Hematopoietic multipotent progenitor cell treated with erythropoietin and hydrocortisone succinate and interleukin-3 and kit ligand, for 17 days (in vitro differentiated cells): Measurements from ENCODE around the gene ABCD1.
A peak's percentile ranks its signal among the peaks of the same experiment; 100 is the strongest.
"Not testable (repeated sequence)": the region's sequence is repeated elsewhere in the genome, so short reads cannot be mapped to it uniquely, and the experiment has no call there.

Experiments used
- DNase-seq: peaks from one replicate; pipeline ENCODE4 v3.0.0-alpha.2; 2015; ENCODE audit warnings: low spot score

The ABCD1 gene

DNA sequence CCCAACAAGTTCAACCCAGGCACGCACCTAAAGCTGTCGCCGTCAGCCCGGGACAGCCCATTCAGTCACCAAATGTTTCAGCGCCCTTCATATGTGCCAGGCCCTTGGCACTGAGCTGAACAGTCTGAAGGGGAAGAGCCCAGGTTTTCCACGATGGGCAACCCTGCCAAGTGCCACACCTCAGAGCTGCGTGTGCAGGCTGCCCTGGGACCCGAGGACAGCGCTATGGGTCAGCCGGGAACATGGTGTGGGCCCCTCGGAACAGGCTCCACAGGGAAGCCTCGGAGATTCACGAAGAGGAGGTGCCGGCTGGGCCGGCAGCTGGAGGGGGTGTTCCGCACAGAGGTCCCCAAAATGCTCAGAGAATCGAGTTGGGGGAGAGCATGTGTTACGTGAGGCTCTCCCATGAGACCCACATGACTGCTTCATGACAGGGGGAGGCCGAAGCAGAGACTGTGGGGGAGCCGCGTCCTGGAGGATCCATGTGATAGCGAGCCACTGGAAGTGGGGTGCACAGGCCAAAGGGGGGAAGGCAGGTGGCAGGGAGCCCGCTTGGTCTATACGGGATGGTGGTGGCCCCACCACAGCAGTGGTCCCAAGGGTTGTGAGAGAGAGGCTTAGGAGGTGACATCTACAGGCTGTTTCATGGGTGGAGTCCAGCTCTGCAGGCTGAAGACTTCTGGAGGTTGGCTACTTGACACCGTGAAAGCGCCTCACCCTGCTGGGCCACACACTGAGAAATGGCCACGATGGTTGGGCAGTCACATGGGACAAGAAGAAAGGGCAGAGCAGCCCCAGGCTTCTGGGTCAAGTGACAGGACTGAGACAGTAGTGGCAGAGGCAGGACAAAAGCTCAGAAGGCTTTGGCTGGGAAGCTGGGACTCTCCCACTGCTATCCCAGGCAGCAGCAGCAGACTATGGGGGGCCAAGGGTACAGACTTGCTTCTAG, 14.7 kb upstream of the ABCD1 start:
- DNase-seq, result no peak

DNA sequence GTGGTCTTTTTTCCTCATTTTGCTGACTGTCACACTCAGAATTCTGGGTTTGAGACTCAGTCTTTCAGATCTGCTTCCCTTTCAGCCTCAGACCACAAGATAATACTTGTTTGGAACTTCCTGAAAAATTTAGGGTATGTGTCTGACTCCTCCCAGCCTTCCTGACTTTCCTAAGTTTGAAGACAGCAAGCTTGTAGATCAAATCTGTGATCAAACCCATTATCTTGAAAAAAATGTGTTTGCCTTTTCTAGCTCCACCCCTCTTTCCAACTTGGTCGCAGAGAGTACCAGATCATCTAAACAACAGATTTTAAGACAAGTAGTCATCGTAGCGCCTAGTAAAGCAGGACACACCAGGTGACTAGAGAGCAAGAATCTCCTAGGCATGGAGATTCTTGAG, 10.4 kb upstream of the ABCD1 start:
- DNase-seq, result no peak

DNA sequence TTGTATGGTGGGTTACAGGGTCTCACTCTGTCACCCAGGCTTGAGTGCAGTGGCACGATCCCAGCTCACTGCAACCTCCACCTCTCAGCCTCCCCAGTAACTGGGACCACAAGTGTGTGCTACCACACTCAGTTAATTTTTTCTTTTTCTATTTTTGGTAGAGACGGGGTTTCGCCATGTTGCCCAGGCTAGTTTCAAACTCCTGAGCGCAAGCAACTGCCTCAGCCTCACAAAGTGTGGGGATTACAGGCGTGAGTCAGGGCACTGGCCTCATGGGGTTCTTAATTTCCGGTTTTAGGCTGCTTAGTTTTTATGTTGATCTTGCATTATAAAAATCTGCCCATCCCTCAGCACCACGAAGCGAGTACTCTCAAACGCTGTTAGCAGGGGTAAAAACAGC, 7.2 kb upstream of the ABCD1 start:
- DNase-seq, result no peak

DNA sequence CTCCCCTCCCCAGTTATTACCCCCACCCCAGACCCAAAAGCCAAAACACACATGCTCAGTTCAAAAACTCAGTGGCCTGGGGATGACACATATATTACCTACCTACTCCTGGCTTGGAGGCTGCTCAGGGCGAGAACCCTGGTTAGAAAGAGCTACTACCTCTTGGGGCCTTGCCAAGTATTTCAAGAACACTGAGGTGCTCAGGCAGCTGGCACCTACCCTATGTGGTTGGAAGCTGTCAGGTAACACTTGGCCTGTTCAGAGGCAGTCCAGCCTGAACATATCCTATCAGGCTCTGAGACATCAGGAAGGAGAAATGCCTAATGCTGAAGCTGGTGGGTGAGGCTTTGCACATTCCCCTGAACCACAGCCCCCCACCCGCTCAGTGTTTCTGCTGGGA, 5.4 kb upstream of the ABCD1 start:
- no peak for DNase-seq

DNA sequence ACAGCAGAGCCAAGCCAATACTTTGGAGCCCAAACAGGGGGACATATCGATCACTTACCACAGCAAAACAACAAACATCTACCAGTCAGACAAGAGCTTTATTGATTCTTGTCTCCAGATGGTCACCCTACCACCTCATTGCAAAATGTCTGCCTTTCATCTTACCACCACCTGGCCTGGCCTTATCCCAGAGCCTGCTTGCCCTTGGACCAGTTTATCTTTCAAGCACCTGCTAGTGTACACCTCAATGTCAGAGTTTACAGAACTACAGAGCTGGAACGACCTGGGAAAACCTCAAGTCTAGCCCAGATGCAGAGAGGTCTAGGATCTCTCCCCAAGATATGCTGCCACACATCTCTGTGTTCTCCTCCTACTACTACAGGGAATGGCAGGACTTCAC, 5.0 kb upstream of the ABCD1 start:
- DNase-seq, result no peak

DNA sequence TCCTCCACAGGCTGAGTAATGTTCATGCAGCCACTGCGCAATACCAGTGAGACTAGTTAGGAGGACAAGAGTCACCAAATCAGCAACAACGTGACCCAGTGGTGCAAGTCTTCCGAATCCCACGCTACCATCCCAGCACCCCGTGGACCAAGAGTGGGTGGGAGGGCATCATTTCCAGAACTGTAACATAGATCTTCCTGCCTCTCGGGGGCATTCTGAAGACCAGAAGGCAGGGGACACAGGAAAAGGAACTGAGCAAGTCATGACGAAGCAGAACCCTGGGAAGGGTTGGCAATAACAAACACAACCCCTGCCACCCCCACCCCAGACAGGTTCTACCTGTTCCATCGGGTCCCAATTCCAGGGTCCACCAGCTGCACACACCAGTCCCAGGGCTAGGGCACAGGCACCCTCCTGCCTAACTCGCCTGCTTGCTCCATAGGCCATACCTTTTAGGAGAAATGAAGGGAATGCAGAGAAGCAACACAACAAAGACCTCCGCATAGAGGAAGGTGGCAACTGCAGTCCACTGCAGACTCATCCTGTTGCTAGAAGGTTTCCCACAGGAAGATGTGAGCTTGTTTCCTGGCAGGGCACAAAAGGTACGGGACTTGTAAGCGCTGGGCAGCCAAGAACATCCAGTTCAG, 1.8 kb upstream of the ABCD1 start:
- DNase-seq, result no peak

DNA sequence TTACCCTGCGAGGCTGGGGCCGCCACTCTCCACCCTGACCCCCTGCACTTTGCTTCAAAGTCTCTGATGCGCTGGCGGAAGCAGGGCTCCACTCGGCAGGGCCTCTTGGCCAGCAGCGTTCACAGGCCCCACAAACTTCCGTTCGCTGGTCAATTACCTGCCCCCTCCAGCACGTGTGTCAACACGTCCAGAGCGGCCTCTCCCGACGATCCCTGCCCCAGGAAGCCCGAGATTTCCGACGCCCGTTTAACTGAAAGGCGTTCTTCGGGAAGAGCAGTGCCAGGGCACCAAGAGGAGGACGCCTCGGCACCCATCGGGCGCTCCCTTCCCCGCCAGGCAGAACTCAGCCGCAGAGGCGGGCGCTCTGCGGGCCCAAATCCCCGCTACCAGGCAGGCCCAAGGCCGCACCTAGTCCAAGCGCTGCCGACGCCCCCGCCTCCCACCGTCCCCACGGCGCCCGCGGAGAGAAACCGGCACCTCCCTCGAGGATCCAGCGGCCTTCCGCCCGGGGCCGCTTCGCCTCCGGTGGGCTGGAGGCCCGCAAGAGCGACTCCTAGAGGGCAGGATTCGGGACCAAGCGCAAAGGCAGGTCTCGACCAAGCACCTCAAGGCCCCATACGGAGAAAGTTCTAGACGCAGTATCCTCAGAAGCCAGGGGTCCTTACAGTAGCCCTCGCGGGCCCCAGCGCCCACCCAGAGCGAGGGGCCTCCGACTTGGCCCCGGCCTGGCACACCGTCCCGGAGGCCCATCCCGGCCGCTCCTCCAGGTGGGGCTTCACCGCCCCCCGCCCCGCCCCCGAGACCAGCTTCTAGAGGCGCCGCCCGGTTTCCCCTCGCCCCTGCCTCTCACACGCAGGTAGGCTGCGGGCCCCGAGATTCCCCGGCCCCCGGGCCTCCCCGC, 1.1 kb upstream of the ABCD1 start:
- peak; percentile 61 for DNase-seq

DNA sequence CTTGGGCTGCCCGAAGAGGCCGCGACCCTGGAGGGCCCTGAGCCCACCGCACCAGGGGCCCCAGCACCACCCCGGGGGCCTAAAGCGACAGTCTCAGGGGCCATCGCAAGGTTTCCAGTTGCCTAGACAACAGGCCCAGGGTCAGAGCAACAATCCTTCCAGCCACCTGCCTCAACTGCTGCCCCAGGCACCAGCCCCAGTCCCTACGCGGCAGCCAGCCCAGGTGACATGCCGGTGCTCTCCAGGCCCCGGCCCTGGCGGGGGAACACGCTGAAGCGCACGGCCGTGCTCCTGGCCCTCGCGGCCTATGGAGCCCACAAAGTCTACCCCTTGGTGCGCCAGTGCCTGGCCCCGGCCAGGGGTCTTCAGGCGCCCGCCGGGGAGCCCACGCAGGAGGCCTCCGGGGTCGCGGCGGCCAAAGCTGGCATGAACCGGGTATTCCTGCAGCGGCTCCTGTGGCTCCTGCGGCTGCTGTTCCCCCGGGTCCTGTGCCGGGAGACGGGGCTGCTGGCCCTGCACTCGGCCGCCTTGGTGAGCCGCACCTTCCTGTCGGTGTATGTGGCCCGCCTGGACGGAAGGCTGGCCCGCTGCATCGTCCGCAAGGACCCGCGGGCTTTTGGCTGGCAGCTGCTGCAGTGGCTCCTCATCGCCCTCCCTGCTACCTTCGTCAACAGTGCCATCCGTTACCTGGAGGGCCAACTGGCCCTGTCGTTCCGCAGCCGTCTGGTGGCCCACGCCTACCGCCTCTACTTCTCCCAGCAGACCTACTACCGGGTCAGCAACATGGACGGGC, 579 bp downstream of the ABCD1 start:
- DNase-seq, result no peak

DNA sequence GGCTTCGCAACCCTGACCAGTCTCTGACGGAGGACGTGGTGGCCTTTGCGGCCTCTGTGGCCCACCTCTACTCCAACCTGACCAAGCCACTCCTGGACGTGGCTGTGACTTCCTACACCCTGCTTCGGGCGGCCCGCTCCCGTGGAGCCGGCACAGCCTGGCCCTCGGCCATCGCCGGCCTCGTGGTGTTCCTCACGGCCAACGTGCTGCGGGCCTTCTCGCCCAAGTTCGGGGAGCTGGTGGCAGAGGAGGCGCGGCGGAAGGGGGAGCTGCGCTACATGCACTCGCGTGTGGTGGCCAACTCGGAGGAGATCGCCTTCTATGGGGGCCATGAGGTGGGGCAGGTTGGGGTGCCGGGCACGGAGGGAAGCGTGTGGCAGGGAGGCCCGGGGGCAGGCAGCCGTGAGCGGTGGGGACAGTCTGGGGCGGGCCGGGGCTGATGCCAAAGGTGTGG, 1.2 kb downstream of the ABCD1 start:
- no peak for DNase-seq

DNA sequence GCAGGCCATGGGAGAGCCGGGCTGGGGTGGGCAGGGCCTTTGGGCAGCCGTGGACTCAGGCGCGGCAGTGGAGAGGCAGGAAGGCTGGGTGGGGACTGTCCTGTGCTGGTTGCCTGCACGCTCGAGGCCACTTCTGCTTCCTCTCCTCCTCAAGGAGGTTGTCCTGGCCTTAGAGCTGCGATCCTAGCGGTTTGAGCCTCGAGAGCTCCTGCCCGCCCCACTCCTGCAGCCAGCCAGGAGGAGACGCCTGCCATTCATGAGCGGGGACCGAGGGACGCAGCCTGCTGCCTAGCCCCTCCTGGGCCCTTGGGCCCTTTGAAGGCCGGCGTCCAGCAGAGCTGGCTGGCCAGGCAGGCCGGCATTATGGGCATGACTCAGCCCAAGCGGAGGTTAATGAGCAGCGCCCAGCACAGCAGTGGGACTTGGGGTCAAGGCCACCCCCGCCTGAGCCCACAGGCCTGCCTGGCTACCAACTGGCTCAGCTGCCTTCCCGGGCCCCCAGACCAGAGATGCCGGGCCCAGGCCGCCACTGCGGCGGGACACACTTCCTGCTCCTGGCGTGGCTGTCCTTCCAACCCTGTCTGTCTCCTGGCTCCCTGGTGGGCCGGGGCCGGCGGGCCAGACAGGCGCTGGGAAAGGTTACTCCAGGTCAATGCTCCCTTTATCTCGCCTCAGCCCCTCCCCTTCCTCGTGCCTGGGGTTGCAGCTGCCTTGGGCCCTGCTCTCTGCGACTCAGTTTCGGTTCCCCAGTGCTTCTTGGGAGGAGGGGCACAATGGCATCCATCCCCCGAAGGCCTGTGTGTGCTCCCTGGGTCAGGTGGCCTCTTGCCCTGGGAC, 1.8 kb downstream of the ABCD1 start:
- no peak for DNase-seq

DNA sequence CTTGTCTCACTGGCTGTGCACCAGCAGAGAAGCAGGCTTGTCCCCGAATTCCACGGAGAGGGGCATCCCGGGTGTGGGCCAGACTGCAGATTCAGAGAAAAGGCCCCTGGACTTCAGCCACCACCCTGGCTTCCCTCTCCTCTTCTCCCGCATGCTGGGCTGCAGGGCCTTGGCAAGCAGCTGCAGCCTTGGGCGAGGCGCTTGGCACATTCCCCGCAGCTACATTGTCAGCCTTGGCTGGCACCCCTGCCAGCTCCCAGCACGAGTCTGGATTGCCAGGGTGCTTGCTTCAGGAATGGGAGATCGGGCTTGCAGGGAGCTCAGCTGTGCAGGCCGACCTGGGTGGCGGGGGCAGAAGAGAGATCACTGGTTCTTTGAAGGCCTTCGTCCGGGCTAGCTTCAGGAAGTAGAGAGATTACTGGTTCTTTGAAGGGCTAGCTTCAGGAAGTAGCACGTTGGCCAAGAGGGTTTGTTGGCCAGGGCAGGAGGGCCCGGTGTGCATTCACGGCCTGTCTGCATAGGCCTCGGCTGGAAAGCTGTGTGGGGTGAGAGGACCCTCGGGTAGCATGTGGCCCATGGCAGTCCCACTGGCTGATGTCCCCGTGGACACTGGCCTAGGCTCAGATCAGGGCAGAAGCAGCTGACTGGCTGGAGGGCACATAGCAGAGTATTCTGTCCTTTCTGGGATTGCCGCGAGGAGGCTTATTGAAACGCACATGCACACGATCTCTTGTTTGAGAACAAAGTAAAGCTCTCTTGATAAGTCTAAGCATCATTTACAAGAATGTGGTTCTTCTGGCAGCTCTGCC, 2.7 kb downstream of the ABCD1 start:
- DNase-seq, result no peak

DNA sequence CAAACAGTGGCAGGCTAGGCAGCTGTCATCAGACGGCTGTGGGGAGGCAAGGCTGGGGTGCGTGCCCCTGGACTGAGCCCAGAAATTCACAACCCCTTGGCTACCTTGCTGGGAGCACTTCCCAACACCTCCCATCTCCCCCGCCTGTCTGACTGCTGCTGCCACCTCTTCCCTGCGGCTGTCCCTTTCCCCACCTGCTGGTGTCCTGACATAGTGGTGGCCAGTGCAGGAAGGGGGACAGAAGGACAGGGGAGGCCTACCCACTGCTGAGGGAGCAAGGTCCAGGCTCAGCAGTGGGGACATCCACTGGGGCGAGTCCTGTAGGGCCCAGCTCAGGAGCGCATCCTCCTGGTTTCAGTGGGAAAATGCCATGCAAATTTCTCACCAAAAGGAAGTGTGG, 3.4 kb downstream of the ABCD1 start:
- no peak for DNase-seq

DNA sequence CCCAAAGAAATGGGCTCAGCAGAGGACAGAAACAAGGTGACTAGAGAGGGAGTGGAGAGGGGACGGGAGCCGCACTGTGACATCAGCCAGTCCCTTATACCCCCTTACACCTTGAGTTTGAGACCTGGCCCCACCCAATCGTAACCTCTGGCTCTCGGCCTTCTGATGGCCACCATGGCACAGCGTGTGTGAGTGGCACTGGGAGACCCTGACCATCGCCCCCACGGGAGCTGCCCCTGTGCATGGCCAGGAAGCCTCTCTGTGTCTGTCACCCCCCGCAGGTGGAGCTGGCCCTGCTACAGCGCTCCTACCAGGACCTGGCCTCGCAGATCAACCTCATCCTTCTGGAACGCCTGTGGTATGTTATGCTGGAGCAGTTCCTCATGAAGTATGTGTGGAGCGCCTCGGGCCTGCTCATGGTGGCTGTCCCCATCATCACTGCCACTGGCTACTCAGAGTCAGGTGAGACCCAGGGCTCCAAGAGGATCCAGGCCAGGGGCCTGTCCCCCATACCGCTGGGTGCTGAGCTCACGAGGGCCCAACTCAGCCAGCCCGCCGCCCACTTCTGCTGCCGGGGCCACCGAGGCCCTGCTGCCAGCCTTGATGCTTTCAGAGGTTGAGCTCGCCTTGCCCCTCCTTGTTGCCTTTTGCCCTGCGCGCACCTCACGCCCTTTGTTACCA, 4.4 kb downstream of the ABCD1 start:
- no peak for DNase-seq

DNA sequence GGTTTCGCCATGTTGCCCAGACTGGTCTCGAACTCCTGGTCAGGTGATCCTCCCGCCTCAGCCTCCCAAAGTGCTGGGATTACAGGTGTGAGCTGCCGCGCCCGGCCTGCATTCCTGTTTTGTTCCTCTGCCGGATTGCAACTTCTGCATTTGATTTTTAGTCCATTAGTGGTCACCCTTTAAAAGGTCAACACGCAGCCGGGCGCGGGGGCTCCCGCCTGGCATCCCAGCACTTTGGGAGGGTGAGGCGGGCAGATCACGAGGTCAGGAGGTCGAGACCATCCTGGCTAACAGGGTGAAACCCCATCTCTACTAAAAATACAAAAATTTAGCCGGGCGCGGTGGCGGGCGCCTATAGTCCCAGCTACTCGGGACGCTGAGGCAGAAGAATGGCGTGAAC, 5.5 kb downstream of the ABCD1 start:
- DNase-seq, result not testable (repeated sequence)

DNA sequence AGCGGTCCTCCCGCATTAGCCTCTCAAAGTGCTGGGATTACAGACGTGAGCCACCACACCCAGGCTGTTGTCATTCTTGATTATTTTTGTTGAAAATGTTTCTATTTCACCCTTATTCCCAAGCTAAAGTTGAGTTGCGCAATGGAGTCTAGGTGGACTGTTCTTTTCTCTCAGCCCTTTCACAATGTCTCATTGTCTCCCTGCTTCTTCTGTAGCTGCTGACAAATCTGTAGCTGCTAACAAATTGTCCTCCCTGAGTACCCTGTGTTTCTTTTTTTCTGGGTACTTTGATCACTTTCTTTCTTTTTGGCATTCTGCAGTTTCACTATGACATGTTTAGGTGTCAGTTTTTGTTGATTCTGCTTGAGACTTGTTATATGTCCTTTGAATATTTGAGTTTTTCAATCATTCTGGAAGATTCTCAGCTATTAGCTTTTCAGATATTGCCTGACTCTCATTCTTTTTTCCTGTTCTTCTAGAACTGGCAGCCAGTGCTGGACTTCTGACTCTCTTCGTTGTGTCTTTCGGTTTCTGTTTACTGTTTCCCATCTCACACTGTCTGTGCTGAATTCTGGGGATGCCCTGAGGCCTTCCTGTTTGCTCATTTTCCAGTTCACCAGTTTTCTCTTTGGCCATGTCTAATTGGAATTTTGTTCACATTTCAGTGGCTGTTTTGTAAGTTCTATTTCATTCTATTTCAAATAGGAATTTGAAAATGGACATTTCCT, 6.6 kb downstream of the ABCD1 start:
- DNase-seq, result no peak

DNA sequence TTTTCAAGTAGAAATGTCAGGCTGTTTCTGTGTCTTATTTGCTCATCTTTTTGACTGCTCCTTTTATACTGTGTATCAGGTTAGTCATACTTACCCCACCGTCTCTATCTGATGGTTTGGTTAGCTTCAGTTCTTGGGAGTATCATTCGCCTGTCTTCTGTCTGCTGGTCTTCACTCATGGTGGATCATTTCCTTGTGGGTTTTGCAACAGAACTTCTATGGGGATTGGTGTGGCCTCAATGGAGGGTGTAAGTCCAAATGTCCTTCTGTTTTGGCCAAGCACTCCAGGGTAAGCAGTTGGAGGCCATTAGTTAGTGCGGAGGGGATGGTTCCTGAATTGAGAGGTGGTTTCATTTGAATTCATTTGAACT, 7.2 kb downstream of the ABCD1 start:
- DNase-seq, result no peak

DNA sequence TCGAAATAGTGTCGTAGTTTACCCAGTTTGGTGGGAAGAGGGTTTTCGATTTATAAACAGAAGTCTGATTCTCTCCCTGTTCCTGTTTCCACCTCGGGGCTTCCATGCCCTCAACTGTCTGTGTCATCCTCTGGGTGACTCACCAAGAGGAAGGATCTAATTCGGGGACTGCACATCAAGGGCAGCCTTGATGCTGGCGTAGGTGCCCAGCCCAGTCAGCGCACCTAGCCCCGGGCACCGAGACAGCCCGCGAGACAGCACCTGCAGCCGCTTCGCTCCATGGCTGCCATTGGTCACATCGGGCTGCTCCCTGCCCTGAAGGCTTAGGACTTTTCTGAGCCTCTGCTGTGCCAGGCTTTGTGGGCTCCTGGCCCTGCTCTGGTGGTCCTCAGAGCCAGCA, 7.7 kb downstream of the ABCD1 start:
- DNase-seq, result no peak

DNA sequence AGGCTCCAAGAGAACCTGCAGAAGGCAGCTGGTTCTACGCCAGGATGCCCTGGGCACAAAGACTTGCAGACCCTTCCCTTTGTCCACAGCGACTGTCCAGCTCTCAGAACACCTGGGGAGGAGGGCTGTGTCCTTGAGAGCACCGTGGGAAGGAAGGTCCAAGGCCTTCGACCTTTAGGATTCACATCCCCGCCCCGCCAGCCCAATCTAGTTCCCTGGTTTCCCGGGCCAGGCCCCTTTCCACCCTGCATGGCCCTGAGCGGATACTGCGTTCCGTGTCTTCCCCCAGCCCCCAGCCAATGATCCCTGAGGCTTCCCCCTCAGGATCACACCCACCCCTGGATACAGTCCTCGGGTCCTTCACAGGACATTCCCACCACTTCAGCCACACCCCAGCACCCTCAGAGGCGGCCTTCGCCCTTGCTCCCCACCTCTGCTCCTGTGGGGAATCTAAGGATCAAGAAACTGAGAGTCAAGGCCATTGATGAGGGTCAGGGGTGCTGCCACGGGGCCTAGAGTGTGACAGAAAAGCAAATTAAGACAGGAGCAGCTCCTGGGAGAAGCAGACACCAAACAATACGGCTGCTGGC, 9.1 kb downstream of the ABCD1 start:
- DNase-seq, result no peak
